WTC11 (cell line): Measurements from ENCODE around the gene RPL18. TPM values are rescaled to one million over a fixed set of nuclear protein-coding genes. Genes with fewer than 3 reads are reported as not detected.
A peak's percentile ranks its signal among the peaks of the same experiment; 100 is the strongest.

Experiments
- AR ChIP-seq: fragments of 250-450 bp; sonication (Bioruptor Pico); IDR thresholded peaks from 2 replicates; pipeline ENCODE4 v1.9.0; 2021; ENCODE audit warnings: mild to moderate bottlenecking
- ATF1 ChIP-seq: sonication (generic); formaldehyde crosslinking; IDR thresholded peaks from 2 replicates; pipeline ENCODE4 v1.8.1; 2023; ENCODE audit warnings: mild to moderate bottlenecking, moderate library complexity, missing genetic modification reagents
- GABPB1 ChIP-seq: sonication (generic); formaldehyde crosslinking; IDR thresholded peaks from 2 replicates; pipeline ENCODE4 v1.8.1; 2023; ENCODE audit warnings: mild to moderate bottlenecking, missing genetic modification reagents
- GTF2I ChIP-seq: fragments of 250-450 bp; sonication (Bioruptor Pico); conservative IDR thresholded peaks from 2 replicates; pipeline ENCODE4 v1.4.0; 2021; ENCODE audit warnings: mild to moderate bottlenecking
- MXD4 ChIP-seq: fragments of 250-450 bp; sonication (Bioruptor Pico); IDR thresholded peaks from 2 replicates; pipeline ENCODE4 v1.8.0; 2021; ENCODE audit warnings: mild to moderate bottlenecking, moderate library complexity, borderline replicate concordance
- NFE2L1 ChIP-seq: sonication (generic); formaldehyde crosslinking; IDR thresholded peaks from 2 replicates; pipeline ENCODE4 v1.8.1; 2023; ENCODE audit warnings: missing genetic modification reagents
- PRDM15 ChIP-seq: sonication (generic); formaldehyde crosslinking; IDR thresholded peaks from 2 replicates; pipeline ENCODE4 v1.8.0; 2022; ENCODE audit warnings: missing genetic modification reagents
- PRRX2 ChIP-seq: fragments of 250-450 bp; sonication (Bioruptor Pico); IDR thresholded peaks from 2 replicates; pipeline ENCODE4 v1.8.0; 2021; ENCODE audit warnings: mild to moderate bottlenecking
- RELA ChIP-seq: sonication (generic); formaldehyde crosslinking; IDR thresholded peaks from 2 replicates; pipeline ENCODE4 v1.8.1; 2022; ENCODE audit warnings: missing genetic modification reagents, mild to moderate bottlenecking, borderline replicate concordance
- SP1 ChIP-seq: sonication (generic); formaldehyde crosslinking; conservative IDR thresholded peaks from 2 replicates; pipeline ENCODE4 v1.8.1; 2022; ENCODE audit warnings: missing genetic modification reagents
- STAT6 ChIP-seq: sonication (generic); formaldehyde crosslinking; conservative IDR thresholded peaks from 2 replicates; pipeline ENCODE4 v1.8.1; 2023; ENCODE audit warnings: mild to moderate bottlenecking, low read depth, missing genetic modification reagents, moderate library complexity
- ZBTB43 ChIP-seq: sonication (generic); formaldehyde crosslinking; IDR thresholded peaks from 2 replicates; pipeline ENCODE4 v1.8.1; 2023; ENCODE audit warnings: mild to moderate bottlenecking, missing genetic modification reagents
- ZNF138 ChIP-seq: sonication (generic); formaldehyde crosslinking; conservative IDR thresholded peaks from 2 replicates; pipeline ENCODE4 v1.8.1; 2022; ENCODE audit warnings: mild to moderate bottlenecking, moderate library complexity, missing genetic modification reagents
- ZNF396 ChIP-seq: fragments of 250-450 bp; sonication (Bioruptor Pico); IDR thresholded peaks from 2 replicates; pipeline ENCODE4 v1.8.0; 2021; ENCODE audit warnings: mild to moderate bottlenecking, moderate library complexity, borderline replicate concordance
- ZNF416 ChIP-seq: fragments of 250-450 bp; sonication (Bioruptor Pico); IDR thresholded peaks from 2 replicates; pipeline ENCODE4 v1.9.0; 2021; ENCODE audit warnings: mild to moderate bottlenecking, inconsistent platforms
- ZNF671 ChIP-seq: fragments of 250-450 bp; sonication (Bioruptor Pico); IDR thresholded peaks from 2 replicates; pipeline ENCODE4 v1.8.0; 2021; ENCODE audit warnings: mild to moderate bottlenecking
- total RNA-seq: library from RNA; stranded (reverse); gene quantifications from 3 replicates; pipeline ENCODE4 v1.2.3, GENCODE V29; 2021
- TF ChIP-seq, protein P1 (sequence below): sonication (generic); formaldehyde crosslinking; IDR thresholded peaks from 2 replicates; pipeline ENCODE4 v1.8.0; 2023; ENCODE audit warnings: mild to moderate bottlenecking, missing genetic modification reagents
- TF ChIP-seq, protein P2 (sequence below): sonication (generic); formaldehyde crosslinking; IDR thresholded peaks from 2 replicates; pipeline ENCODE4 v1.8.1; 2023; ENCODE audit warnings: mild to moderate bottlenecking, missing genetic modification reagents
- TF ChIP-seq, protein P3 (sequence below): fragments of 200-600 bp; IDR thresholded peaks from 2 replicates; pipeline ENCODE4 v1.8.0; 2022; ENCODE audit warnings: antibody characterized with exemption
- TF ChIP-seq, protein P4 (sequence below): sonication (generic); formaldehyde crosslinking; IDR thresholded peaks from 2 replicates; pipeline ENCODE4 v1.8.1; 2022; ENCODE audit warnings: mild to moderate bottlenecking, missing genetic modification reagents, moderate library complexity, borderline replicate concordance

RPL18 gene
- total RNA-seq, 1 experiment from 2014 or later, result 1,712 TPM

- TF ChIP-seq STAT6 (CRISPR knock-in tag) (no peak), ATF1 (no peak), GTF2I (CRISPR knock-in tag) (peak; percentile 100), RELA (CRISPR knock-in tag) (no peak), PRRX2 (CRISPR knock-in tag) (0 out of 2 replicates have a peak, but pooled peaks have one; percentile 55), SP1 (CRISPR knock-in tag) (peak; percentile 32; the same call in 1 of the 2 replicates), ZNF671 (CRISPR knock-in tag) (peak; percentile 67), MXD4 (no peak), PRDM15 (CRISPR knock-in tag) (no peak), ZNF416 (no peak), ZBTB43 (CRISPR knock-in tag) (no peak), ZNF396 (no peak), AR (CRISPR knock-in tag) (0 out of 2 replicates have a peak, but pooled peaks have one; percentile 59), GABPB1 (no peak), NFE2L1 (CRISPR knock-in tag) (no peak), ZNF138 (CRISPR knock-in tag) (no peak)
- TF ChIP-seq, protein P1, sequence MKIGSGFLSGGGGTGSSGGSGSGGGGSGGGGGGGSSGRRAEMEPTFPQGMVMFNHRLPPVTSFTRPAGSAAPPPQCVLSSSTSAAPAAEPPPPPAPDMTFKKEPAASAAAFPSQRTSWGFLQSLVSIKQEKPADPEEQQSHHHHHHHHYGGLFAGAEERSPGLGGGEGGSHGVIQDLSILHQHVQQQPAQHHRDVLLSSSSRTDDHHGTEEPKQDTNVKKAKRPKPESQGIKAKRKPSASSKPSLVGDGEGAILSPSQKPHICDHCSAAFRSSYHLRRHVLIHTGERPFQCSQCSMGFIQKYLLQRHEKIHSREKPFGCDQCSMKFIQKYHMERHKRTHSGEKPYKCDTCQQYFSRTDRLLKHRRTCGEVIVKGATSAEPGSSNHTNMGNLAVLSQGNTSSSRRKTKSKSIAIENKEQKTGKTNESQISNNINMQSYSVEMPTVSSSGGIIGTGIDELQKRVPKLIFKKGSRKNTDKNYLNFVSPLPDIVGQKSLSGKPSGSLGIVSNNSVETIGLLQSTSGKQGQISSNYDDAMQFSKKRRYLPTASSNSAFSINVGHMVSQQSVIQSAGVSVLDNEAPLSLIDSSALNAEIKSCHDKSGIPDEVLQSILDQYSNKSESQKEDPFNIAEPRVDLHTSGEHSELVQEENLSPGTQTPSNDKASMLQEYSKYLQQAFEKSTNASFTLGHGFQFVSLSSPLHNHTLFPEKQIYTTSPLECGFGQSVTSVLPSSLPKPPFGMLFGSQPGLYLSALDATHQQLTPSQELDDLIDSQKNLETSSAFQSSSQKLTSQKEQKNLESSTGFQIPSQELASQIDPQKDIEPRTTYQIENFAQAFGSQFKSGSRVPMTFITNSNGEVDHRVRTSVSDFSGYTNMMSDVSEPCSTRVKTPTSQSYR (CRISPR knock-in tag), result no peak
- TF ChIP-seq, protein P2, sequence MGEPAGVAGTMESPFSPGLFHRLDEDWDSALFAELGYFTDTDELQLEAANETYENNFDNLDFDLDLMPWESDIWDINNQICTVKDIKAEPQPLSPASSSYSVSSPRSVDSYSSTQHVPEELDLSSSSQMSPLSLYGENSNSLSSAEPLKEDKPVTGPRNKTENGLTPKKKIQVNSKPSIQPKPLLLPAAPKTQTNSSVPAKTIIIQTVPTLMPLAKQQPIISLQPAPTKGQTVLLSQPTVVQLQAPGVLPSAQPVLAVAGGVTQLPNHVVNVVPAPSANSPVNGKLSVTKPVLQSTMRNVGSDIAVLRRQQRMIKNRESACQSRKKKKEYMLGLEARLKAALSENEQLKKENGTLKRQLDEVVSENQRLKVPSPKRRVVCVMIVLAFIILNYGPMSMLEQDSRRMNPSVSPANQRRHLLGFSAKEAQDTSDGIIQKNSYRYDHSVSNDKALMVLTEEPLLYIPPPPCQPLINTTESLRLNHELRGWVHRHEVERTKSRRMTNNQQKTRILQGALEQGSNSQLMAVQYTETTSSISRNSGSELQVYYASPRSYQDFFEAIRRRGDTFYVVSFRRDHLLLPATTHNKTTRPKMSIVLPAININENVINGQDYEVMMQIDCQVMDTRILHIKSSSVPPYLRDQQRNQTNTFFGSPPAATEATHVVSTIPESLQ (CRISPR knock-in tag), result no peak
- TF ChIP-seq, protein P3, sequence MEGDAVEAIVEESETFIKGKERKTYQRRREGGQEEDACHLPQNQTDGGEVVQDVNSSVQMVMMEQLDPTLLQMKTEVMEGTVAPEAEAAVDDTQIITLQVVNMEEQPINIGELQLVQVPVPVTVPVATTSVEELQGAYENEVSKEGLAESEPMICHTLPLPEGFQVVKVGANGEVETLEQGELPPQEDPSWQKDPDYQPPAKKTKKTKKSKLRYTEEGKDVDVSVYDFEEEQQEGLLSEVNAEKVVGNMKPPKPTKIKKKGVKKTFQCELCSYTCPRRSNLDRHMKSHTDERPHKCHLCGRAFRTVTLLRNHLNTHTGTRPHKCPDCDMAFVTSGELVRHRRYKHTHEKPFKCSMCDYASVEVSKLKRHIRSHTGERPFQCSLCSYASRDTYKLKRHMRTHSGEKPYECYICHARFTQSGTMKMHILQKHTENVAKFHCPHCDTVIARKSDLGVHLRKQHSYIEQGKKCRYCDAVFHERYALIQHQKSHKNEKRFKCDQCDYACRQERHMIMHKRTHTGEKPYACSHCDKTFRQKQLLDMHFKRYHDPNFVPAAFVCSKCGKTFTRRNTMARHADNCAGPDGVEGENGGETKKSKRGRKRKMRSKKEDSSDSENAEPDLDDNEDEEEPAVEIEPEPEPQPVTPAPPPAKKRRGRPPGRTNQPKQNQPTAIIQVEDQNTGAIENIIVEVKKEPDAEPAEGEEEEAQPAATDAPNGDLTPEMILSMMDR, result peak; percentile 92
- TF ChIP-seq, protein P4, sequence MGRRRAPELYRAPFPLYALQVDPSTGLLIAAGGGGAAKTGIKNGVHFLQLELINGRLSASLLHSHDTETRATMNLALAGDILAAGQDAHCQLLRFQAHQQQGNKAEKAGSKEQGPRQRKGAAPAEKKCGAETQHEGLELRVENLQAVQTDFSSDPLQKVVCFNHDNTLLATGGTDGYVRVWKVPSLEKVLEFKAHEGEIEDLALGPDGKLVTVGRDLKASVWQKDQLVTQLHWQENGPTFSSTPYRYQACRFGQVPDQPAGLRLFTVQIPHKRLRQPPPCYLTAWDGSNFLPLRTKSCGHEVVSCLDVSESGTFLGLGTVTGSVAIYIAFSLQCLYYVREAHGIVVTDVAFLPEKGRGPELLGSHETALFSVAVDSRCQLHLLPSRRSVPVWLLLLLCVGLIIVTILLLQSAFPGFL (CRISPR knock-in tag), result no peak
- TF ChIP-seq, all 79 proteins: peak for 12
These were observed 30.1 kb downstream of the RPL18 start (continued) for GRCh38 chr19:48588670-48589401.
